Heart left ventricle (tissue), 16 donors: Measurements from ENCODE around the gene TNIK. TPM values are rescaled to one million over a fixed set of nuclear protein-coding genes. Genes with fewer than 3 reads are reported as not detected.

Experiments
- ATAC-seq, 4 donors: fragments of 200-7000 bp; cut with Tn5 transposase; one replicate each; pipeline ENCODE4 v1.9.1; 2020 to 2022; ENCODE audit warnings: moderate library complexity in 4 of 4, mild to moderate bottlenecking in 3 of 4, moderate number of reproducible peaks in 1 of 4
- DNase-seq, 5 donors: peaks; one replicate each; pipeline ENCODE4 v3.0.0-alpha.2; 2020
- H3K27ac ChIP-seq, 12 donors: fragments of 200-600 bp; sonication (generic) in 4 of 12; one replicate each; pipeline versions ENCODE4 v1.5.0 to v1.8.0; 2016 to 2022; ENCODE audit warnings: mild to moderate bottlenecking in 2 of 12
- H3K27me3 ChIP-seq, 9 donors: fragments of 200-600 bp; sonication (generic) in 2 of 9; one replicate each; pipeline versions ENCODE4 v1.5.1 to v1.8.0; 2016 to 2022; ENCODE audit warnings: mild to moderate bottlenecking in 3 of 9
- H3K36me3 ChIP-seq, 9 donors: fragments of 200-600 bp; sonication (generic) in 2 of 9; one replicate each; pipeline versions ENCODE4 v1.5.0 to v1.8.0; 2018 to 2022; ENCODE audit warnings: mild to moderate bottlenecking in 2 of 9
- H3K4me1 ChIP-seq, 12 donors: fragments of 200-600 bp; sonication (generic) in 4 of 12; one replicate each; pipeline versions ENCODE4 v1.5.0 to v1.8.0; 2016 to 2022; ENCODE audit warnings: mild to moderate bottlenecking in 3 of 12
- H3K4me3 ChIP-seq, 12 donors: fragments of 200-600 bp; sonication (generic) in 4 of 12; one replicate each; pipeline versions ENCODE4 v1.5.0 to v1.8.0; 2017 to 2022; ENCODE audit warnings: mild to moderate bottlenecking in 9 of 12, moderate library complexity in 4 of 12
- H3K9me3 ChIP-seq, 12 donors: fragments of 200-600 bp; sonication (generic) in 4 of 12; one replicate each; pipeline versions ENCODE4 v1.5.0 to v1.8.0; 2016 to 2022; ENCODE audit warnings: mild to moderate bottlenecking in 1 of 12
- CTCF ChIP-seq, 12 donors: fragments of 200-600 bp; sonication (generic) in 4 of 12; IDR thresholded peaks; one replicate each; pipeline versions ENCODE4 v1.5.0 to v1.8.0; 2018 to 2022; ENCODE audit warnings: antibody characterized with exemption in 12 of 12, mild to moderate bottlenecking in 5 of 12
- POLR2A ChIP-seq, 2 donors: fragments of 450-650 bp; IDR thresholded peaks; one replicate each; pipeline ENCODE4 v1.6.1; 2017; ENCODE audit warnings: antibody characterized with exemption in 2 of 2, mild to moderate bottlenecking in 2 of 2, moderate library complexity in 2 of 2
- WGBS, 4 donors: extraction: QIAGEN DNeasy Blood & Tissue Kit in 2 of 4; methylation state at CpG; one replicate each; pipeline versions ENCODE4 v1.1.5 to v1.1.7; 2013 to 2018; 5-methylcytosine and 5-hydroxymethylcytosine counted together
- intact Hi-C, 10 donors: fragments of 100-400 bp; cut with DNase I; formaldehyde crosslinking; loops; one replicate each; pipeline versions ENCODE4 v1.11.1 to v1.14.2; 2022
- polyA plus RNA-seq, 2 donors: library from polyadenylated mRNA; stranded (reverse); fragments of 200-250 nt; gene quantifications; one replicate each; pipeline ENCODE4 v1.2.3, GENCODE V29; 2013
- total RNA-seq, 9 donors: library from RNA; depleted of rRNA in 2 of 9; stranded (reverse); fragments of >200 nt in 2 of 9; fragmentation: NEBNext Ultra II Directional in 3 of 9; extraction: Animal tissue kit (Norgen Biotek cat#: 25700) in 3 of 9; gene quantifications; one replicate each; pipeline versions ENCODE4 v1.1.0 to v1.2.4, GENCODE V29; 2016 to 2023
- donor health status: ischemic (EF 13 %, LVEDD 7.1; RV severe dilation, severe dysfunction).
- donor health status: healthy with polysubstance abuse.
- donor health status: DM: no; HTN: yes; CAD: no.
- donor health status: DM: no; HTN: no; CAD: no.
- donor health status: ischemic (EF 25% LVEDD 6.9; RV normal size, moderate dysfunction).
- donor health status: ischemic (EF 25% LVEDD 5.7; RV mildly dilated, moderate dysfunction).
- donor health status: healthy.
- donor health status: DM: yes; HTN: yes; CAD: no.
- donor health status: ischemic (EF 35%, LVEDD 5.7; RV mildly dilated, moderate dysfunction).
- donor health status: nonischemic (EF 11% LVEDD 7.7; RV severe dilation, severe dysfunction).
- donor health status: DM: yes; HTN: yes; CAD: no.
- donor health status: PGD.
- donor health status: ischemic (EF 29% LVEDD 5.4; RV normal size, mild dysfunction).
- donor health status: nonischemic (EF 23%, LVEDD 6.1; RV moderate dilation, normal function).

TNIK gene
- total and polyA plus RNA-seq, 11 donors = 12.3 to 51.6 (median 32.4) TPM

DNA sequence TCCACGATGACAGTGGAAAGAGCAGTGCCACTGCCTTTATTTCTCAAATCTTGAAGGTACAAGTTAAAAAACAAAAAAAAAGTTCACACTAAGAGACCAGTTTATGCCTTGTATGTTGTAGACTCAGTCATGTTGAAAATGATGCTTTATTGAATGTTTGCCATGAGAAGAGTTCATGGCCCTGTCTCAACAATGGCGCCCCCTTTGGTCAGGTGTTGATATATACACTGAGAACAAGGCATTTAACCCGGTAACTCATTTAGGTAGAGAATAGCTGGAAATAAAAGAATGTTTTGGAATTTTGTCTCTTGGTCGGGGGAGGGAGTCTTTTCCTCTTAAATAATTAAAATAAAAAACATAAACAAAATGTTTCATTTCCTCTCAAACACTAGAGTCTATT, 288.1 kb downstream of the TNIK start:
- peaks cover 0 to 32% (median 15%) of the 10 kb centered on the region in 12 donors for H3K4me1 ChIP-seq
- H3K4me3 ChIP-seq = no peak overlapping the region
- H3K36me3 ChIP-seq = peaks cover 0 to under 1% (median 0%) of the 10 kb centered on the region in 9 donors
- no peak overlapping the region for H3K27ac ChIP-seq
- intact Hi-C loops = loop anchor here in 1 of 10 donors (10.0 kb wide), 2 partner anchors 113 to 207 kb away; no protein-coding TSS in a partner anchor
- TF ChIP-seq CTCF (IDR thresholded peaks at IDR 0.05) = peak in 6 of 12 donors; percentile 6 to 26 (median 16)
- no peak for TF ChIP-seq POLR2A (IDR thresholded peaks at IDR 0.05)
- WGBS, 4 donors = 79 to 85% (median 81%) methylated on average over 4 of the region's 4 CpGs
- no peak for DNase-seq
- H3K9me3 ChIP-seq = no peaks in the 10 kb centered on the region
- no peak for ATAC-seq
- H3K27me3 ChIP-seq = no peaks in the 10 kb centered on the region

DNA sequence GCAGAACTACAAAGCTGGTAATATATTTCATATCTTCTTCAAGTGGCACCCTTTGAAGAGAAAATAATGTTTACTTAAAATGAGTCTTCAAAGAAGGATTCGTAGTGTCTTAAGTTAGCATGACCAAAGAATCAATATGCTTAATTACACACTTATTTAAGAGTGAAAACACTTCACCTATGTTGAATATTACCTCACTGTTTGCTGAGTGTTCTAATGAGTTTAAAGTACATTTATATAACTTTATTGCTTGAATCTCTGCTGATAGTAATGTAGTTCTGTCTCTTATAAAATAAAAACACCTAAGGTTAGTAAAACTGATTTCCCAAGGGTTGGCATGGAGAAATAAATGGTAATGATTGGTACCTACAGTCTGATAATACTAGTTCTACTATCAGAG, 290.3 kb downstream of the TNIK start:
- DNase-seq (no peak), ATAC-seq (no peak)
- Histone ChIP-seq H3K4me3 (no peak overlapping the region), H3K4me1 (peaks cover 0 to 13% (median 2%) of the 10 kb centered on the region in 12 donors), H3K9me3 (no peaks in the 10 kb centered on the region), H3K27me3 (no peaks in the 10 kb centered on the region), H3K36me3 (peaks cover 0 to 23% (median 7%) of the 10 kb centered on the region in 9 donors), H3K27ac (no peak overlapping the region)
- intact Hi-C loops = loop anchor here in 5 of 10 donors (10.0 kb wide), 6 partner anchors 115 to 625 kb away; partner anchors contain the start of gene TNIK (in 1 of the 5)
- TF ChIP-seq POLR2A (IDR thresholded peaks at IDR 0.05) (no peak), CTCF (IDR thresholded peaks at IDR 0.05) (no peak)
- WGBS, 4 donors = 82 to 92% (median 89%) methylated on average over 1 of the region's 1 CpG

- peaks cover 0 to 25% (median 7%) of the 10 kb centered on the region in 9 donors for H3K36me3 ChIP-seq
- no peaks in the 10 kb centered on the region for H3K27me3 ChIP-seq
- ATAC-seq (no peak), DNase-seq (no peak)
- H3K4me1 ChIP-seq = peaks cover 0 to 11% (median 2%) of the 10 kb centered on the region in 12 donors
- WGBS, 4 donors = 41 to 70% (median 61%) methylated on average over 2 of the region's 2 CpGs
- intact Hi-C loops = loop anchor here in 4 of 10 donors (10.0 kb wide), 4 partner anchors 295 to 625 kb away; partner anchors contain the start of gene TNIK (in 1 of the 4)
- no peak overlapping the region for H3K27ac ChIP-seq
- TF ChIP-seq CTCF (IDR thresholded peaks at IDR 0.05) = no peak
- no peak for TF ChIP-seq POLR2A (IDR thresholded peaks at IDR 0.05)
- H3K4me3 ChIP-seq = no peak overlapping the region
- no peaks in the 10 kb centered on the region for H3K9me3 ChIP-seq
Measured at GRCh38 chr3:171169443-171169842, 290.8 kb downstream of the TNIK start.

DNA sequence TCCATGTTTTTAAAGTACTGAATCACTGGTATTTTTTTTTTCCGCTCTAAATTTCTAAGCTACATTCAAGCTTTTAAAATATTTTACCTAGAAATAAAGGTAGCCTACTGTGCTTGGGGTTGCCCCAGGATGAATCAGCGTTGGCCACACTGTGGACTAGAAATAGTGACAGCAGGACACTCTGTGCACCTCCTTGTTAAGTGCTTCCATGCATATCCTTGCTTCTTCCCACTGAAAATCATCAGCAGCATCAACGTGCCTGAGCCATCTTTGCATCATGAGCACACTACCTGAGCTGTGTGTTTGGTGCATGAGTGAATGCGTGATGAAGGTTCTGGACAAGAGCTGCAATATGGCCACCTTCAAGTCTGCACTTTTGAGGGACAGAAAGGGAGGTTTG, 291.7 kb downstream of the TNIK start:
- Histone ChIP-seq H3K36me3 (peaks cover 0 to 31% (median 7%) of the 10 kb centered on the region in 9 donors), H3K4me3 (no peak overlapping the region), H3K27me3 (no peaks in the 10 kb centered on the region), H3K27ac (no peak overlapping the region), H3K4me1 (peaks cover 0 to 3% (median 0%) of the 10 kb centered on the region in 12 donors), H3K9me3 (peaks cover 0 to 3% (median 0%) of the 10 kb centered on the region in 12 donors)
- WGBS, 4 donors = 84 to 90% (median 87%) methylated on average over 4 of the region's 4 CpGs
- no peak for DNase-seq
- ATAC-seq = no peak
- TF ChIP-seq POLR2A (IDR thresholded peaks at IDR 0.05) (no peak), CTCF (IDR thresholded peaks at IDR 0.05) (no peak)
- intact Hi-C loops = loop anchor here in 4 of 10 donors (10.0 kb wide), 4 partner anchors 296 to 624 kb away; partner anchors contain the start of gene TNIK (in 1 of the 4)
